Gastrocnemius medialis (tissue), 4 donors: ENCODE measurements around the gene PCGF1.

Source experiments
- POLR2A ChIP-seq, 2 donors: fragments of 450-650 bp; IDR thresholded peaks; one replicate each; pipeline ENCODE4 v1.6.1; 2017; ENCODE audit warnings: antibody characterized with exemption in 2 of 2, mild to moderate bottlenecking in 2 of 2, moderate library complexity in 2 of 2
- TF ChIP-seq, protein P1 (sequence below), 5 experiments: fragments of 450-650 bp in 3 of 5; fragments of 200-600 bp in 2 of 5; sonication (generic) in 2 of 5; IDR thresholded peaks in 4 of 5; conservative IDR thresholded peaks in 1 of 5; 1 replicate in 4 of 5; 2 replicates in 1 of 5; pipeline ENCODE4 v1.5.1; 2016 to 2019; ENCODE audit warnings: antibody characterized with exemption in 5 of 5, mild to moderate bottlenecking in 3 of 5, moderate library complexity in 3 of 5

DNA sequence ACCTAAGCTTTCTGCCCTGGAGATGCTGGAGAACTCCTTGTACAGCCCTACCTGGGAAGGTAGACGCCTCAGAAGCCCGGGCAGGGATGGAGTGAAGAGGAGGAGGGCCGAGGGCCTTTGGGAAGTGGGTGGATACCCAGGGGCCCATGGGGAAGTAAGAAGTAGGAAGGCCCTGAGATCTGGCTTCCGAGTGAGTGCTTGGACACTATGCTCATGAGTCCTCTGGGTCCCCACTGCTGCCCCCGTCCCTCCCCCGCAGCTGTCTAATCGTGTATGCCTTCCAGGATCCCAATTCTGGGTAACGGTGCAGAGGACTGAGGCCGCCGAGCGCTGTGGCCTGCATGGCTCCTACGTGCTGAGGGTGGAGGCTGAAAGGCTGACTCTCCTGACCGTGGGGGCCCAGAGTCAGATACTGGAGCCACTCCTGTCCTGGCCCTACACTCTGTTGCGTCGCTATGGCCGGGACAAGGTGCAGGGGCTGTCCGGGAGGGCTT lies 48.2 kb upstream of the PCGF1 start:
- TF ChIP-seq, protein P1, sequence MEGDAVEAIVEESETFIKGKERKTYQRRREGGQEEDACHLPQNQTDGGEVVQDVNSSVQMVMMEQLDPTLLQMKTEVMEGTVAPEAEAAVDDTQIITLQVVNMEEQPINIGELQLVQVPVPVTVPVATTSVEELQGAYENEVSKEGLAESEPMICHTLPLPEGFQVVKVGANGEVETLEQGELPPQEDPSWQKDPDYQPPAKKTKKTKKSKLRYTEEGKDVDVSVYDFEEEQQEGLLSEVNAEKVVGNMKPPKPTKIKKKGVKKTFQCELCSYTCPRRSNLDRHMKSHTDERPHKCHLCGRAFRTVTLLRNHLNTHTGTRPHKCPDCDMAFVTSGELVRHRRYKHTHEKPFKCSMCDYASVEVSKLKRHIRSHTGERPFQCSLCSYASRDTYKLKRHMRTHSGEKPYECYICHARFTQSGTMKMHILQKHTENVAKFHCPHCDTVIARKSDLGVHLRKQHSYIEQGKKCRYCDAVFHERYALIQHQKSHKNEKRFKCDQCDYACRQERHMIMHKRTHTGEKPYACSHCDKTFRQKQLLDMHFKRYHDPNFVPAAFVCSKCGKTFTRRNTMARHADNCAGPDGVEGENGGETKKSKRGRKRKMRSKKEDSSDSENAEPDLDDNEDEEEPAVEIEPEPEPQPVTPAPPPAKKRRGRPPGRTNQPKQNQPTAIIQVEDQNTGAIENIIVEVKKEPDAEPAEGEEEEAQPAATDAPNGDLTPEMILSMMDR (IDR thresholded peaks at IDR 0.05 in 4 of 5, conservative IDR thresholded peaks at IDR 0.05 in 1 of 5), result no peak
- TF ChIP-seq POLR2A (IDR thresholded peaks at IDR 0.05), result no peak
